HepG2 (cell line): ENCODE data around the gene JAGN1. TPM values are rescaled to one million over a fixed set of nuclear protein-coding genes. Genes with fewer than 3 reads are reported as not detected.

Source experiments
- ADNP ChIP-seq: sonication (generic); formaldehyde crosslinking; IDR thresholded peaks from 2 replicates; pipeline ENCODE4 v1.4.0; 2020; ENCODE audit warnings: missing genetic modification reagents
- CREB1 ChIP-seq, 2 experiments: fragments of 450-650 bp in 1 of 2; IDR thresholded peaks; 2 replicates each; pipeline ENCODE4 v1.6.1; 2016 to 2017; ENCODE audit warnings: control low read depth in 1 of 2, mild to moderate bottlenecking in 1 of 2, missing compliant biosample characterization in 1 of 2, missing genetic modification characterization in 1 of 2
- DPF2 ChIP-seq: sonication (generic); formaldehyde crosslinking; IDR thresholded peaks from 2 replicates; pipeline ENCODE4 v1.4.0; 2020; ENCODE audit warnings: mild to moderate bottlenecking, low read depth, missing genetic modification reagents, borderline replicate concordance
- EED ChIP-seq: sonication (generic); formaldehyde crosslinking; IDR thresholded peaks from 2 replicates; pipeline ENCODE4 v1.5.0; 2020; ENCODE audit warnings: mild to moderate bottlenecking, missing genetic modification reagents
- ELF3 ChIP-seq: IDR thresholded peaks from 2 replicates; pipeline ENCODE4 v1.6.1; 2016; ENCODE audit warnings: missing genetic modification reagents, missing compliant biosample characterization
- EP300 ChIP-seq, 3 experiments: sonication (generic) in 1 of 3; formaldehyde crosslinking in 1 of 3; IDR thresholded peaks; 2 replicates each; pipeline versions ENCODE4 v1.5.1 to v1.6.1; 2011 to 2020; ENCODE audit warnings: low read depth in 2 of 3, low read length in 2 of 3, borderline replicate concordance in 1 of 3, improper control_type of control experiment in 1 of 3, mild to moderate bottlenecking in 1 of 3, missing genetic modification reagents in 1 of 3, moderate library complexity in 1 of 3
- JDP2 ChIP-seq: sonication (generic); formaldehyde crosslinking; IDR thresholded peaks from 2 replicates; pipeline ENCODE4 v1.8.1; 2022; ENCODE audit warnings: missing genetic modification reagents, borderline replicate concordance
- MIER3 ChIP-seq: IDR thresholded peaks from 2 replicates; pipeline ENCODE4 v1.6.1; 2016; ENCODE audit warnings: missing compliant biosample characterization, borderline replicate concordance
- PHF20 ChIP-seq: sonication (generic); formaldehyde crosslinking; IDR thresholded peaks from 2 replicates; pipeline ENCODE4 v1.5.0; 2020; ENCODE audit warnings: mild to moderate bottlenecking, missing genetic modification reagents
- RARG ChIP-seq: sonication (generic); formaldehyde crosslinking; IDR thresholded peaks from 2 replicates; pipeline ENCODE4 v1.4.0; 2020; ENCODE audit warnings: low read depth, mild to moderate bottlenecking, missing genetic modification reagents
- SMARCE1 ChIP-seq: fragments of 450-650 bp; IDR thresholded peaks from 2 replicates; pipeline ENCODE4 v1.6.1; 2017; ENCODE audit warnings: borderline replicate concordance
- ZBTB21 ChIP-seq: sonication (generic); formaldehyde crosslinking; IDR thresholded peaks from 2 replicates; pipeline ENCODE4 v1.4.0; 2020; ENCODE audit warnings: missing genetic modification reagents
- ZNF282 ChIP-seq: fragments of 450-650 bp; IDR thresholded peaks from 2 replicates; pipeline ENCODE4 v1.6.1; 2018; ENCODE audit not compliant: partially characterized antibody
- ZNF317 ChIP-seq: sonication (generic); formaldehyde crosslinking; IDR thresholded peaks from 2 replicates; pipeline ENCODE4 v1.5.0; 2020; ENCODE audit warnings: mild to moderate bottlenecking, missing genetic modification reagents
- ZNF333 ChIP-seq: sonication (generic); formaldehyde crosslinking; IDR thresholded peaks from 2 replicates; pipeline ENCODE4 v1.4.0; 2020; ENCODE audit warnings: mild to moderate bottlenecking, missing genetic modification reagents, borderline replicate concordance
- ZNF670 ChIP-seq: sonication (generic); formaldehyde crosslinking; IDR thresholded peaks from 2 replicates; pipeline ENCODE4 v1.8.0; 2022; ENCODE audit warnings: mild to moderate bottlenecking, missing genetic modification reagents, borderline replicate concordance
- ZNF891 ChIP-seq: sonication (generic); formaldehyde crosslinking; IDR thresholded peaks from 2 replicates; pipeline ENCODE4 v1.5.0; 2020; ENCODE audit warnings: mild to moderate bottlenecking, missing genetic modification reagents
- ZSCAN29 ChIP-seq: sonication (generic); formaldehyde crosslinking; conservative IDR thresholded peaks from 2 replicates; pipeline ENCODE4 v1.4.0; 2020; ENCODE audit warnings: mild to moderate bottlenecking, missing genetic modification reagents
- polyA plus RNA-seq, 8 experiments: library from polyadenylated mRNA; depleted of rRNA in 3 of 8; stranded (reverse) in 7 of 8; unstranded in 1 of 8; fragments of >200 nt; fragmentation: Illumina TruSeq in 4 of 8; extraction: Trizol in 4 of 8; gene quantifications; 2 replicates each; pipeline versions ENCODE4 v1.2.1 to v1.2.3, GENCODE V29; 2011 to 2016; ENCODE audit warnings: low read depth in 4 of 8, missing spikeins in 1 of 8, mixed read lengths in 1 of 8; ENCODE audit not compliant: insufficient read depth in 1 of 8
- total RNA-seq, 5 experiments: library from RNA; depleted of rRNA; stranded (reverse); fragments of >200 nt; fragmentation: Illumina TruSeq; extraction: Trizol; gene quantifications; 2 replicates each; pipeline ENCODE4 v1.2.3, GENCODE V29; 2016; ENCODE audit warnings: low read depth in 1 of 5
- TF ChIP-seq, protein P1 (sequence below): sonication (generic); formaldehyde crosslinking; IDR thresholded peaks from 2 replicates; pipeline ENCODE4 v1.8.1; 2023; ENCODE audit warnings: mild to moderate bottlenecking, missing genetic modification reagents, borderline replicate concordance
- TF ChIP-seq, protein P2 (sequence below), 2 experiments: IDR thresholded peaks; 2 replicates each; pipeline ENCODE4 v1.6.1; 2011 to 2012; ENCODE audit warnings: low read length in 2 of 2, borderline replicate concordance in 1 of 2, low read depth in 1 of 2, mild to moderate bottlenecking in 1 of 2, moderate library complexity in 1 of 2

The JAGN1 gene
- total and polyA plus RNA-seq, 2 of the 13 experiments (the other 11 are each of a cell fraction or from before 2014, with no cell fraction given): 49.9 to 50.9 TPM

GRCh38 chr3:9898467-9899241, 8.2 kb downstream of the JAGN1 start (continued):
- TF ChIP-seq ZSCAN29 (CRISPR knock-in tag) (no peak), ADNP (CRISPR knock-in tag) (0 out of 2 replicates have a peak, but pooled peaks have one; percentile 45), EP300 (IDR thresholded peaks at IDR 0.05; ENCODE audit: low read depth in 2 of 2, low read length in 2 of 2) (no peak), EP300 (CRISPR knock-in tag; IDR thresholded peaks at IDR 0.05; ENCODE audit: borderline replicate concordance) (no peak), RARG (CRISPR knock-in tag) (no peak), SMARCE1 (no peak), ELF3 (CRISPR knock-in tag) (no peak), JDP2 (CRISPR knock-in tag) (no peak), CREB1 (IDR thresholded peaks at IDR 0.05) (peak; percentile 23; the same call in 1 of the 2 replicates), CREB1 (CRISPR knock-in tag; IDR thresholded peaks at IDR 0.05) (no peak; the same call in 1 of the 2 replicates), ZNF282 (no peak), ZNF317 (CRISPR knock-in tag) (no peak), EED (CRISPR knock-in tag) (no peak), ZNF670 (CRISPR knock-in tag) (peak; percentile 51; the same call in 1 of the 2 replicates), ZBTB21 (CRISPR knock-in tag) (no peak), MIER3 (CRISPR knock-in tag) (no peak), DPF2 (CRISPR knock-in tag) (no peak; the same call in 1 of the 2 replicates), PHF20 (no peak), ZNF891 (CRISPR knock-in tag) (peak; percentile 60; the same call in 1 of the 2 replicates), ZNF333 (no peak)
- TF ChIP-seq, protein P1, sequence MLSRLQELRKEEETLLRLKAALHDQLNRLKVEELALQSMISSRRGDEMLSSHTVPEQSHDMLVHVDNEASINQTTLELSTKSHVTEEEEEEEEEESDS (CRISPR knock-in tag): no peak
- TF ChIP-seq, protein P2, sequence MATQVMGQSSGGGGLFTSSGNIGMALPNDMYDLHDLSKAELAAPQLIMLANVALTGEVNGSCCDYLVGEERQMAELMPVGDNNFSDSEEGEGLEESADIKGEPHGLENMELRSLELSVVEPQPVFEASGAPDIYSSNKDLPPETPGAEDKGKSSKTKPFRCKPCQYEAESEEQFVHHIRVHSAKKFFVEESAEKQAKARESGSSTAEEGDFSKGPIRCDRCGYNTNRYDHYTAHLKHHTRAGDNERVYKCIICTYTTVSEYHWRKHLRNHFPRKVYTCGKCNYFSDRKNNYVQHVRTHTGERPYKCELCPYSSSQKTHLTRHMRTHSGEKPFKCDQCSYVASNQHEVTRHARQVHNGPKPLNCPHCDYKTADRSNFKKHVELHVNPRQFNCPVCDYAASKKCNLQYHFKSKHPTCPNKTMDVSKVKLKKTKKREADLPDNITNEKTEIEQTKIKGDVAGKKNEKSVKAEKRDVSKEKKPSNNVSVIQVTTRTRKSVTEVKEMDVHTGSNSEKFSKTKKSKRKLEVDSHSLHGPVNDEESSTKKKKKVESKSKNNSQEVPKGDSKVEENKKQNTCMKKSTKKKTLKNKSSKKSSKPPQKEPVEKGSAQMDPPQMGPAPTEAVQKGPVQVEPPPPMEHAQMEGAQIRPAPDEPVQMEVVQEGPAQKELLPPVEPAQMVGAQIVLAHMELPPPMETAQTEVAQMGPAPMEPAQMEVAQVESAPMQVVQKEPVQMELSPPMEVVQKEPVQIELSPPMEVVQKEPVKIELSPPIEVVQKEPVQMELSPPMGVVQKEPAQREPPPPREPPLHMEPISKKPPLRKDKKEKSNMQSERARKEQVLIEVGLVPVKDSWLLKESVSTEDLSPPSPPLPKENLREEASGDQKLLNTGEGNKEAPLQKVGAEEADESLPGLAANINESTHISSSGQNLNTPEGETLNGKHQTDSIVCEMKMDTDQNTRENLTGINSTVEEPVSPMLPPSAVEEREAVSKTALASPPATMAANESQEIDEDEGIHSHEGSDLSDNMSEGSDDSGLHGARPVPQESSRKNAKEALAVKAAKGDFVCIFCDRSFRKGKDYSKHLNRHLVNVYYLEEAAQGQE (IDR thresholded peaks at IDR 0.05; ENCODE audit: borderline replicate concordance in 1 of 2, low read depth in 1 of 2, low read length in 2 of 2): no peak
